Measurements from ENCODE around the gene SMYD3.

Gene SMYD3

GRCh38 chr1:245901037-245901436 lies 606.0 kb downstream of the SMYD3 start:
- Histone ChIP-seq H3K9me3 (ENCODE audit: control insufficient read depth in 5 of 5, low read length in 5 of 5) (peaks cover 0 to 3% (median 0%) of the 10 kb centered on the region in 5 donors), H3K36me3 (ENCODE audit: control insufficient read depth in 5 of 5, insufficient read depth in 5 of 5, low read length in 5 of 5) (no peaks in the 10 kb centered on the region), H3K4me3 (ENCODE audit: low read depth in 1 of 5, low read length in 5 of 5) (no peak overlapping the region), H3K27me3 (ENCODE audit: control insufficient read depth in 5 of 5, insufficient read depth in 4 of 5, low read length in 5 of 5) (no peaks in the 10 kb centered on the region), H3K27ac (ENCODE audit: low read depth, low read length) (no peak overlapping the region), H3K4me1 (ENCODE audit: control insufficient read depth in 5 of 5, insufficient read depth in 5 of 5, low read length in 5 of 5) (no peaks in the 10 kb centered on the region), H3K9ac (ENCODE audit: low read length in 5 of 5) (no peak overlapping the region)

GRCh38 chr1:245898581-245898980 lies 608.5 kb downstream of the SMYD3 start:
- Histone ChIP-seq H3K9ac (ENCODE audit: low read length in 5 of 5) (no peak overlapping the region), H3K9me3 (ENCODE audit: control insufficient read depth in 5 of 5, low read length in 5 of 5) (peaks cover 2 to 8% (median 6%) of the 10 kb centered on the region in 5 donors), H3K27me3 (ENCODE audit: control insufficient read depth in 5 of 5, insufficient read depth in 4 of 5, low read length in 5 of 5) (no peaks in the 10 kb centered on the region), H3K4me1 (ENCODE audit: control insufficient read depth in 5 of 5, insufficient read depth in 5 of 5, low read length in 5 of 5) (no peaks in the 10 kb centered on the region), H3K4me3 (ENCODE audit: low read depth in 1 of 5, low read length in 5 of 5) (no peak overlapping the region), H3K36me3 (ENCODE audit: control insufficient read depth in 5 of 5, insufficient read depth in 5 of 5, low read length in 5 of 5) (peaks cover 0 to 3% (median 0%) of the 10 kb centered on the region in 5 donors), H3K27ac (ENCODE audit: low read depth, low read length) (no peak overlapping the region)

GRCh38 chr1:245896258-245896657 lies 610.8 kb downstream of the SMYD3 start:
- no peaks in the 10 kb centered on the region for H3K4me1 ChIP-seq (ENCODE audit: control insufficient read depth in 5 of 5, insufficient read depth in 5 of 5, low read length in 5 of 5)
- no peak overlapping the region for H3K4me3 ChIP-seq (ENCODE audit: low read depth in 1 of 5, low read length in 5 of 5)
- peaks cover 0 to 3% (median 0%) of the 10 kb centered on the region in 5 donors for H3K36me3 ChIP-seq (ENCODE audit: control insufficient read depth in 5 of 5, insufficient read depth in 5 of 5, low read length in 5 of 5)
- no peak overlapping the region for H3K9ac ChIP-seq (ENCODE audit: low read length in 5 of 5)
- no peaks in the 10 kb centered on the region for H3K27me3 ChIP-seq (ENCODE audit: control insufficient read depth in 5 of 5, insufficient read depth in 4 of 5, low read length in 5 of 5)
- no peak overlapping the region for H3K27ac ChIP-seq (ENCODE audit: low read depth, low read length)
- peaks cover 2 to 10% (median 9%) of the 10 kb centered on the region in 5 donors for H3K9me3 ChIP-seq (ENCODE audit: control insufficient read depth in 5 of 5, low read length in 5 of 5)

GRCh38 chr1:245895455-245895959 lies 611.6 kb downstream of the SMYD3 start:
- Histone ChIP-seq H3K9me3 (ENCODE audit: control insufficient read depth in 5 of 5, low read length in 5 of 5) (peaks cover 2 to 10% (median 9%) of the 10 kb centered on the region in 5 donors), H3K4me3 (ENCODE audit: low read depth in 1 of 5, low read length in 5 of 5) (no peak overlapping the region), H3K36me3 (ENCODE audit: control insufficient read depth in 5 of 5, insufficient read depth in 5 of 5, low read length in 5 of 5) (peaks cover 0 to 3% (median 0%) of the 10 kb centered on the region in 5 donors), H3K27ac (ENCODE audit: low read depth, low read length) (no peak overlapping the region), H3K27me3 (ENCODE audit: control insufficient read depth in 5 of 5, insufficient read depth in 4 of 5, low read length in 5 of 5) (no peaks in the 10 kb centered on the region), H3K4me1 (ENCODE audit: control insufficient read depth in 5 of 5, insufficient read depth in 5 of 5, low read length in 5 of 5) (no peaks in the 10 kb centered on the region), H3K9ac (ENCODE audit: low read length in 5 of 5) (no peak overlapping the region)

- Histone ChIP-seq H3K27me3 (ENCODE audit: control insufficient read depth in 5 of 5, insufficient read depth in 4 of 5, low read length in 5 of 5) (no peaks in the 10 kb centered on the region), H3K9me3 (ENCODE audit: control insufficient read depth in 5 of 5, low read length in 5 of 5) (peaks cover 2 to 10% (median 9%) of the 10 kb centered on the region in 5 donors), H3K4me3 (ENCODE audit: low read depth in 1 of 5, low read length in 5 of 5) (no peak overlapping the region), H3K9ac (ENCODE audit: low read length in 5 of 5) (no peak overlapping the region), H3K27ac (ENCODE audit: low read depth, low read length) (no peak overlapping the region), H3K36me3 (ENCODE audit: control insufficient read depth in 5 of 5, insufficient read depth in 5 of 5, low read length in 5 of 5) (peaks cover 0 to 3% (median 0%) of the 10 kb centered on the region in 5 donors), H3K4me1 (ENCODE audit: control insufficient read depth in 5 of 5, insufficient read depth in 5 of 5, low read length in 5 of 5) (no peaks in the 10 kb centered on the region)
Observed at GRCh38 chr1:245894843-245895242, 612.2 kb downstream of the SMYD3 start.

- H3K27me3 ChIP-seq (ENCODE audit: control insufficient read depth in 5 of 5, insufficient read depth in 4 of 5, low read length in 5 of 5): no peaks in the 10 kb centered on the region
- peaks cover 0 to 3% (median 0%) of the 10 kb centered on the region in 5 donors for H3K36me3 ChIP-seq (ENCODE audit: control insufficient read depth in 5 of 5, insufficient read depth in 5 of 5, low read length in 5 of 5)
- H3K9me3 ChIP-seq (ENCODE audit: control insufficient read depth in 5 of 5, low read length in 5 of 5): peaks cover 2 to 10% (median 7%) of the 10 kb centered on the region in 5 donors
- H3K4me1 ChIP-seq (ENCODE audit: control insufficient read depth in 5 of 5, insufficient read depth in 5 of 5, low read length in 5 of 5): no peaks in the 10 kb centered on the region
- H3K27ac ChIP-seq (ENCODE audit: low read depth, low read length): no peak overlapping the region
- no peak overlapping the region for H3K4me3 ChIP-seq (ENCODE audit: low read depth in 1 of 5, low read length in 5 of 5)
- H3K9ac ChIP-seq (ENCODE audit: low read length in 5 of 5): no peak overlapping the region
Observed at GRCh38 chr1:245893025-245893424, 614.1 kb downstream of the SMYD3 start.

- Histone ChIP-seq H3K4me3 (ENCODE audit: low read depth in 1 of 5, low read length in 5 of 5) (no peak overlapping the region), H3K36me3 (ENCODE audit: control insufficient read depth in 5 of 5, insufficient read depth in 5 of 5, low read length in 5 of 5) (no peaks in the 10 kb centered on the region), H3K9me3 (ENCODE audit: control insufficient read depth in 5 of 5, low read length in 5 of 5) (peaks cover 1 to 7% (median 3%) of the 10 kb centered on the region in 5 donors), H3K4me1 (ENCODE audit: control insufficient read depth in 5 of 5, insufficient read depth in 5 of 5, low read length in 5 of 5) (no peaks in the 10 kb centered on the region), H3K27me3 (ENCODE audit: control insufficient read depth in 5 of 5, insufficient read depth in 4 of 5, low read length in 5 of 5) (no peaks in the 10 kb centered on the region), H3K27ac (ENCODE audit: low read depth, low read length) (no peak overlapping the region), H3K9ac (ENCODE audit: low read length in 5 of 5) (no peak overlapping the region)
Observed at GRCh38 chr1:245888809-245889208, 618.3 kb downstream of the SMYD3 start.

GRCh38 chr1:245887829-245888228 lies 619.2 kb downstream of the SMYD3 start:
- H3K36me3 ChIP-seq (ENCODE audit: control insufficient read depth in 5 of 5, insufficient read depth in 5 of 5, low read length in 5 of 5): no peaks in the 10 kb centered on the region

GRCh38 chr1:245881767-245882391 lies 625.2 kb downstream of the SMYD3 start:
- no peaks in the 10 kb centered on the region for H3K36me3 ChIP-seq (ENCODE audit: control insufficient read depth in 5 of 5, insufficient read depth in 5 of 5, low read length in 5 of 5)
- no peak overlapping the region for H3K9ac ChIP-seq (ENCODE audit: low read length in 5 of 5)
- H3K4me1 ChIP-seq (ENCODE audit: control insufficient read depth in 5 of 5, insufficient read depth in 5 of 5, low read length in 5 of 5): no peaks in the 10 kb centered on the region
- H3K9me3 ChIP-seq (ENCODE audit: control insufficient read depth in 5 of 5, low read length in 5 of 5): no peaks in the 10 kb centered on the region
- H3K4me3 ChIP-seq (ENCODE audit: low read depth in 1 of 5, low read length in 5 of 5): no peak overlapping the region
- H3K27ac ChIP-seq (ENCODE audit: low read depth, low read length): no peak overlapping the region
- no peaks in the 10 kb centered on the region for H3K27me3 ChIP-seq (ENCODE audit: control insufficient read depth in 5 of 5, insufficient read depth in 4 of 5, low read length in 5 of 5)

More at GRCh38 chr1:245887829-245888228, 619.2 kb downstream of the SMYD3 start:
- no peak overlapping the region for H3K27ac ChIP-seq (ENCODE audit: low read depth, low read length)
- no peaks in the 10 kb centered on the region for H3K4me1 ChIP-seq (ENCODE audit: control insufficient read depth in 5 of 5, insufficient read depth in 5 of 5, low read length in 5 of 5)
- no peaks in the 10 kb centered on the region for H3K9me3 ChIP-seq (ENCODE audit: control insufficient read depth in 5 of 5, low read length in 5 of 5)
- no peak overlapping the region for H3K9ac ChIP-seq (ENCODE audit: low read length in 5 of 5)
- no peak overlapping the region for H3K4me3 ChIP-seq (ENCODE audit: low read depth in 1 of 5, low read length in 5 of 5)
- H3K27me3 ChIP-seq (ENCODE audit: control insufficient read depth in 5 of 5, insufficient read depth in 4 of 5, low read length in 5 of 5): no peaks in the 10 kb centered on the region

- no peaks in the 10 kb centered on the region for H3K36me3 ChIP-seq (ENCODE audit: control insufficient read depth in 5 of 5, insufficient read depth in 5 of 5, low read length in 5 of 5)
- no peaks in the 10 kb centered on the region for H3K4me1 ChIP-seq (ENCODE audit: control insufficient read depth in 5 of 5, insufficient read depth in 5 of 5, low read length in 5 of 5)
- H3K9ac ChIP-seq (ENCODE audit: low read length in 5 of 5): no peak overlapping the region
- no peak overlapping the region for H3K4me3 ChIP-seq (ENCODE audit: low read depth in 1 of 5, low read length in 5 of 5)
- H3K27me3 ChIP-seq (ENCODE audit: control insufficient read depth in 5 of 5, insufficient read depth in 4 of 5, low read length in 5 of 5): no peaks in the 10 kb centered on the region
- H3K9me3 ChIP-seq (ENCODE audit: control insufficient read depth in 5 of 5, low read length in 5 of 5): no peaks in the 10 kb centered on the region
- H3K27ac ChIP-seq (ENCODE audit: low read depth, low read length): no peak overlapping the region
Observed at GRCh38 chr1:245880754-245881403, 626.2 kb downstream of the SMYD3 start.
